Epithelial cell of esophagus (primary cell): ENCODE results near the gene KLRC1.
A peak's percentile ranks its signal among the peaks of the same experiment; 100 is the strongest.
"Not testable (repeated sequence)": the region's sequence is repeated elsewhere in the genome, so short reads cannot be mapped to it uniquely, and the experiment has no call there.

Experiments used
- DNase-seq: peaks from one replicate; pipeline ENCODE4 v3.0.0; 2010; ENCODE audit warnings: low read depth
- H3K4me3 ChIP-seq: 2 replicates; pipeline ENCODE4 v1.5.1; 2011; ENCODE audit warnings: mild to moderate bottlenecking, low read length, control low read depth
- CTCF ChIP-seq: IDR thresholded peaks from 2 replicates; pipeline ENCODE4 v1.5.1; 2011; ENCODE audit warnings: low read depth, mild to moderate bottlenecking, low read length, control low read depth, inconsistent platforms; ENCODE audit not compliant: insufficient read depth; ENCODE audit errors: missing control alignments

Gene KLRC1

GRCh38 chr12:10425938-10426337, 27.2 kb downstream of the KLRC1 start:
- not testable (repeated sequence) for H3K4me3 ChIP-seq, DNase-seq

- not testable (repeated sequence) for H3K4me3 ChIP-seq, DNase-seq
These were observed 28.8 kb downstream of the KLRC1 start for GRCh38 chr12:10424260-10424899.

GRCh38 chr12:10422159-10422558, 31.0 kb downstream of the KLRC1 start:
- H3K4me3 ChIP-seq, DNase-seq: not testable (repeated sequence)

- DNase-seq, result not testable (repeated sequence)
These were observed 32.8 kb downstream of the KLRC1 start, which contains the start of gene KLRC3 for GRCh38 chr12:10420334-10420733. TSS of gene KLRC3 (minus strand) at chr12:10420595. CDS start at chr12:10420550, 45 bp downstream.

GRCh38 chr12:10409392-10409791, 43.8 kb downstream of the KLRC1 start, which contains the start of gene KLRC4:
TSS of gene KLRC4 (minus strand) at chr12:10409757. CDS start at chr12:10409575, 182 bp downstream.
- TF ChIP-seq CTCF, result no peak
- no peak within 1 kb of the TSS for H3K4me3 ChIP-seq
- DNase-seq, result peak; percentile 35

More at GRCh38 chr12:10420334-10420733, 32.8 kb downstream of the KLRC1 start, which contains the start of gene KLRC3:
- not testable (repeated sequence) for H3K4me3 ChIP-seq

- no peak for TF ChIP-seq CTCF
- no peak for DNase-seq
- no peak overlapping the region for H3K4me3 ChIP-seq
These were observed 44.3 kb downstream of the KLRC1 start for GRCh38 chr12:10408842-10409241.

GRCh38 chr12:10406725-10407124, 46.5 kb downstream of the KLRC1 start:
- H3K4me3 ChIP-seq, result no peak overlapping the region
- TF ChIP-seq CTCF, result no peak
- no peak for DNase-seq

GRCh38 chr12:10405294-10405693, 47.9 kb downstream of the KLRC1 start:
- no peak overlapping the region for H3K4me3 ChIP-seq
- DNase-seq, result peak; percentile 90
- TF ChIP-seq CTCF, result no peak

GRCh38 chr12:10404798-10405197, 48.4 kb downstream of the KLRC1 start:
- no peak overlapping the region for H3K4me3 ChIP-seq
- no peak for TF ChIP-seq CTCF

More at GRCh38 chr12:10404798-10405197, 48.4 kb downstream of the KLRC1 start:
- no peak for DNase-seq
